Activated naive CD4-positive, alpha-beta T cell treated with anti-CD3 and anti-CD28 coated beads, Interleukin-2, amount 50 U/mL, for 72 hours (primary cell): ENCODE results near the gene WDR45B. TPM values are rescaled to one million over a fixed set of nuclear protein-coding genes. Genes with fewer than 3 reads are reported as not detected.

Source experiments
- ATAC-seq, 2 donors: fragments of 150-1000 bp; cut with Tn5 transposase; 2 replicates each; pipeline ENCODE4 v1.10.0; 2021; ENCODE audit warnings: mild to moderate bottlenecking in 2 of 2, moderate library complexity in 2 of 2
- DNase-seq, 2 donors: peaks; one replicate each; pipeline ENCODE4 v3.0.0; 2021 to 2022; ENCODE audit warnings: low spot score in 2 of 2
- H3K27ac Mint-ChIP-seq, 2 donors: one replicate each; pipeline ENCODE4 v1.8.0; 2022; ENCODE audit warnings: mild to moderate bottlenecking in 2 of 2, mixed read lengths in 2 of 2
- H3K36me3 Mint-ChIP-seq, 2 donors: one replicate each; pipeline ENCODE4 v1.8.0; 2022; ENCODE audit warnings: mixed read lengths in 2 of 2
- H3K9me3 Mint-ChIP-seq, 2 donors: one replicate each; pipeline ENCODE4 v1.8.0; 2022; ENCODE audit warnings: mixed read lengths in 2 of 2
- total RNA-seq, 2 donors: library from RNA; stranded (reverse); gene quantifications; one replicate each; pipeline ENCODE4 v1.2.3, GENCODE V29; 2022

The WDR45B gene
- total RNA-seq, 2 donors from 2014 or later = 33.9 to 89.9 TPM

DNA sequence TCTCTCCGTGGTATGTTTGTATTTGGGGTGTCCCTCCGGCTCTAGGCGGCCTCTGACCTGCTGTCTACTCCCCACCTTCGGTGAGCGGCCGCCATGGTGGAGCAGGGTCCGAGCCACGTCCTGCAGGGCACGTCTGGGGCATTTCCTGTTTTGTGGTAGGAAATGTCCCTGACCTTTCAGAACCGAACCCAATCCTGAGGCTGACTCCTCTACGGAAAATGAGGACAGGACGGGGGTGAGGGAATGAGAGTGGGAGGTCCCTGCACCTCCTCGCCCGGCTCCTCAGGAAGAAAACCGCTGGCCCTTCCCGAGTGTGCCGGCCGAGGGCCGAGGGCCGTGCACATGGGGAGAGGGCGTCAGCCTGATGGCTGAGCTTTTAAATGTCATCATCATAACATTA, 45.8 kb downstream of the WDR45B start:
- no peak for DNase-seq
- no peaks in the 10 kb centered on the region for H3K9me3 Mint-ChIP-seq
- peaks cover 0 to 40% of the 10 kb centered on the region in 2 donors for H3K36me3 Mint-ChIP-seq
- H3K27ac Mint-ChIP-seq = peak overlapping the region in 1 of 2 donors; percentile 79
- ATAC-seq = no peak

GRCh38 chr17:82601447-82602000, 46.7 kb downstream of the WDR45B start:
- DNase-seq = no peak
- no peak for ATAC-seq
- no peaks in the 10 kb centered on the region for H3K9me3 Mint-ChIP-seq
- H3K27ac Mint-ChIP-seq = peak overlapping the region in 1 of 2 donors; percentile 55
- peaks cover 0 to 39% of the 10 kb centered on the region in 2 donors for H3K36me3 Mint-ChIP-seq

DNA sequence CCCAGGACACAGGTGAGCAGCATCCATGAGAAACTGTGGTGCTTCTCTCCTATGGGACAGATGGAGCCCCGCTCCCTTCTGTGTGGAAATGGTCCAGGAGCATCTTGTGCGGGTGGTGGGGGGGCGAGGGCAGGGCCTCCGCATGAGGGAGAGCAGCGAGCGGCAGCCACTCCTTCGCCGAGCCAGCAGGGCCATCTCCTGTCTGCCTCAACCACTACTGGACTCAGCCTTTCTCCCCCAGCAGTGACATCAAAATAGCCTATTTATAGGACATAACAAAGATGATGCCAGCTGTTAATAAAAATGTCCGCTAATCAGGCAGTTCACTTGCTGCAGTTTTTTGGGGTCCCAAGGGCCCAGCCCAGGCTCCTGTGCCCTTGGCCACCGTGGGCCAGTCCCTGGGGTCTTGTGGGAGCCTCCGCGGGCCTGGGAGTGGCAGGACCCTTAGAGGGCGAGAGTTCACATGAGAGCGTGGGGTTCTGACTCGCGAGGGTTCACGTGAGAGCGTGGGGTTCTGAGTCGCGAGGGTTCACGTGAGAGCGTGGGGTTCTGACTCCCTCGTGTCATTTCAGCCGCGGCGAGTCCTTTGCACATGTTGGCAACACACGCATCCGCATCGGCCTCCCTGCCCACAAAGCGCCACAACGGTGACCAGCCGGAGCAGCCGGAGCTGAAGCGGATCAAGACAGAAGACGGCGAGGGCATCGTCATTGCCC, 47.4 kb downstream of the WDR45B start:
- ATAC-seq (no peak), DNase-seq (no peak)
- peaks cover 0 to 36% of the 10 kb centered on the region in 2 donors for H3K36me3 Mint-ChIP-seq
- peak overlapping the region in 1 of 2 donors; percentile 55 for H3K27ac Mint-ChIP-seq
- no peaks in the 10 kb centered on the region for H3K9me3 Mint-ChIP-seq

- ATAC-seq (peak in 1 of 2 donors; percentile 8), DNase-seq (no peak)
- H3K27ac Mint-ChIP-seq = peak overlapping the region in 1 of 2 donors; percentile 44
- H3K9me3 Mint-ChIP-seq = no peaks in the 10 kb centered on the region
- H3K36me3 Mint-ChIP-seq = peaks cover 0 to 35% of the 10 kb centered on the region in 2 donors
These were observed 48.3 kb downstream of the WDR45B start for GRCh38 chr17:82599674-82600661.

DNA sequence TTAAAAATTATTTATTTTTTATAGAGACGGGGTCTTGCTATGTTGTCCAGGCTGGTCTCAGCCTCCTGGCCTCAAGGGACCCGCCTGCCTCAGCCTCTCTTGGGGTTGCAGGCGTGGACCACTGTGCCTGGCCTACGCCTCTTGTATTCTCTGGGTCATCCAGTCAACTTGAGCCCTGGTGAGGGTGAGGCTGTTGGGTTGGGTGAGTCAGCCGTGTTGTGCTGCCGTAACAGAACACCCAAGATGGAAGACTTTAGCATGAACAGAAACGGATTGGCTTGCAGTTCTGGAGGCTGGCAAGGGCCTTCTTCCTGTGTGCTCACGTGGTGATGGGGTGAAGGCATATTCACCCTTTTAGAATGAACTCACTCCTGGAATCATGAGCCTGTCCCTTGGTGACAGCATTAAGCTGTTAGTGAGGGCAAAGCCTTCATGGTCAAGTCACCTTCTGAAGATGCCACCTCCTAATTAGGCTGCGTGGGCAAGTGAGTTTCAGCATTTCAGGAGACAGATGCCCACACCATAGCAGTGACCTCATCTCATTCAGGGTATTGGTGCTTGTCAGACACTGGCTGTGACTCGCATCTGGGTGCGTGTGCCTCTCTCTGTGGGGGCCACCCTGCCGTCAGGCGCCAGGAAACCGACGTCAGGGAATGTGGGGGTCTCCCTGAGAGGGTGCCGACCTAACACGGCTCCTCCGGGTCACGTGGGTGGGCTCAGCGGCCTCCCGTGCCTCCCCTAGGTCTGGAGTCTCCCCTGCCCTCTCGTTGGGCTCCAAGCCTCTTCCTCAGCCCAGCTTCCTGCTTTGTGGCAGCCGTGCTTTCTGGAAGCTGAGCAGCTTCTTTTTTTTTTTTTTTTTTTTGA, 49.8 kb downstream of the WDR45B start:
- ATAC-seq = peak in 1 of 2 donors; percentile 41
- H3K36me3 Mint-ChIP-seq = peaks cover 2 to 20% of the 10 kb centered on the region in 2 donors
- no peak for DNase-seq
- peak overlapping the region in 1 of 2 donors; percentile 73 for H3K27ac Mint-ChIP-seq
- H3K9me3 Mint-ChIP-seq = no peaks in the 10 kb centered on the region

DNA sequence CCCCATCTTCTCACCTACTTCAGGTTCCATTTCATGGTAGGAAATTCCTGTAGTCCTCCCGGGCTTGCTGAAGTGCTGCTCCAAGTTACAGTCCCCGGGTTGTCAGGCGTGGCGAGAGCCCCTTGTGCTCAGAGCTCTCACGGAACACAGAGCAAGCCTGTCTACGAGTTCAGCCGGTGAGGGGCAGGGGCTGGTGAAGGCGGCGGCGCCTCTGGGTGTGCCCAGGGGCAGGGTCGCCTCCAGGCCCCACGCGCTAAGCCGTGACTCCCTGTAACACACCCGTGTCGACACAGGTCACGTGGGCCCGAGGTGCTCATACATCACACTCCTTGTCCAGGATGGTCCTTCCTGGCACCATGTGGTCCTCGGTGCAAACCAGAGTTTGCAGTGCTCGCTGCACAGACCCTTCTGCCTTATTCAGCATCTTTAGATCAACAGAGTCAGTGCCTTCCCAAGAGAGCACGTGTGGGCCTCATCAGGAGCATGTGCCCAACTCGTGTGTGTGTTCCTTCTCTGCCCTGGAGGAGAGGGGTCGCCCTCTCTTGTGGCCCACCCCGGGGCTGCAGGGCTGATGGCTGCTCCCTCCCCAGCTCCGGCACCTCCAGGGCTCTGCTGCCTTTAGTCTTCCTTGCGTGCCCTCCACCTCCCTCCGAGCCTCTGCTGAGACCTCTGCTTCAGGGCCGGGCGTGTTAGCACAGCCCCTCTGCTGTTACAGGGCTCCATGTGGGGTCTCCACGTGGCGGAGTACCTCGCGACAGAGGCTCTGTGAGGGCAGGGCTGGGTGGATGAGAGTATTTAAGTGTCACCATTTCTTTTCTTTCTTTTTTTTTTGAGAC, 51.2 kb downstream of the WDR45B start:
- H3K9me3 Mint-ChIP-seq = no peaks in the 10 kb centered on the region
- DNase-seq (no peak), ATAC-seq (no peak)
- H3K27ac Mint-ChIP-seq = no peak overlapping the region
- H3K36me3 Mint-ChIP-seq = peaks cover 5 to 7% of the 10 kb centered on the region in 2 donors

- H3K9me3 Mint-ChIP-seq = no peaks in the 10 kb centered on the region
- peak overlapping the region in 1 of 2 donors; percentile 84 for H3K27ac Mint-ChIP-seq
- peaks cover 5% of the 10 kb centered on the region in 2 donors for H3K36me3 Mint-ChIP-seq
- ATAC-seq (no peak), DNase-seq (no peak)
These were observed 51.9 kb downstream of the WDR45B start for GRCh38 chr17:82596296-82596695.

GRCh38 chr17:82595893-82596292, 52.4 kb downstream of the WDR45B start:
- no peak for ATAC-seq
- Mint-ChIP-seq H3K27ac (peak overlapping the region in 1 of 2 donors; percentile 84), H3K9me3 (no peaks in the 10 kb centered on the region), H3K36me3 (peaks cover under 1 to 5% of the 10 kb centered on the region in 2 donors)
- DNase-seq = no peak

DNA sequence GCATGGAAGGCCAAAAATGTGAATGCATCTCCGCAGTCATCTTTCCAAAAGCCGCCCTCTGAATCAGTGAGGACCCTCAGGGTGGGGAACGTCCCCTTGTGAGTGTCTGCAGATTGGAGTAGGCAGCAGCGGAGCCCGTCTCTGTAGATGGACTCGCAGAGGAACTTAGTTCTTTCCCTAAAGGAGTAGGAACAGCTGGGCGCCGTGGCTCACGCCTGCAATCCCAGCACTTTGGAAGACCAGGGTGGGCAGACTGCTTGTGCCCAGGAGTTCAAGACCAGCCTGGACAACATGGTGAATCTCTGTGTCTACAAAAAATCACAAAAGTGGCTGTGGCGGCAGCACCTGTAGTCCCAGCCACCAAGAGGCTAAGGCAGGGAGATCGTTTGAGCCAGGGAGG, 53.7 kb downstream of the WDR45B start:
- Mint-ChIP-seq H3K27ac (peak overlapping the region; percentile 84 to 89), H3K9me3 (no peaks in the 10 kb centered on the region), H3K36me3 (peaks cover 0 to 5% of the 10 kb centered on the region in 2 donors)
- ATAC-seq (no peak), DNase-seq (no peak)

DNA sequence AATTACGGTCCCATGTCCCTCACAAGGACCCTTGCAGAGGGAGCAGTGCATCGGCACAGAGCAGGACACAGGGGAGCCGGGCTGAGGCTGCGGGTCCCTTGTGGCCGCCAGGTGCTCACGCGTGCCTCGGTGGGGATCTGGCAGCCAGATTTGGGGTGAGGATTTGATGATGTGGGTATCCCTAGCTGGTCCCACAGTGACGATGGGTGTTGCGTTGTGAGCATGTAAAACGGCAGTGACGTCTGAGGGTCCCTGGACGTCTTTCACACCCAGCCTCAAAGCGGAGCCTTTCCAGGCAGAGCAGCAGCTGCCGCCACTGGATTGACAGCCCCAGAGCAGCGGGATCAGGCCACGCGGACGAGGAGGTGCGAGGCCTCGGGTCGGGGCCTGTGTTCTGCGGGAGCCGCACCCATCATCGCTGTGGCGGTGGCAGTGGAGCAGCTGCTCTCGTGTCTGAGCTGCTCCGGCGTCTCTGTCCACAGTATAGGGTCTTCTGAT, 54.6 kb downstream of the WDR45B start:
- H3K27ac Mint-ChIP-seq = peak overlapping the region; percentile 84 to 95
- peak in 1 of 2 donors; percentile 4 for ATAC-seq
- H3K9me3 Mint-ChIP-seq = no peaks in the 10 kb centered on the region
- peaks cover 0 to 5% of the 10 kb centered on the region in 2 donors for H3K36me3 Mint-ChIP-seq
- DNase-seq = no peak

DNA sequence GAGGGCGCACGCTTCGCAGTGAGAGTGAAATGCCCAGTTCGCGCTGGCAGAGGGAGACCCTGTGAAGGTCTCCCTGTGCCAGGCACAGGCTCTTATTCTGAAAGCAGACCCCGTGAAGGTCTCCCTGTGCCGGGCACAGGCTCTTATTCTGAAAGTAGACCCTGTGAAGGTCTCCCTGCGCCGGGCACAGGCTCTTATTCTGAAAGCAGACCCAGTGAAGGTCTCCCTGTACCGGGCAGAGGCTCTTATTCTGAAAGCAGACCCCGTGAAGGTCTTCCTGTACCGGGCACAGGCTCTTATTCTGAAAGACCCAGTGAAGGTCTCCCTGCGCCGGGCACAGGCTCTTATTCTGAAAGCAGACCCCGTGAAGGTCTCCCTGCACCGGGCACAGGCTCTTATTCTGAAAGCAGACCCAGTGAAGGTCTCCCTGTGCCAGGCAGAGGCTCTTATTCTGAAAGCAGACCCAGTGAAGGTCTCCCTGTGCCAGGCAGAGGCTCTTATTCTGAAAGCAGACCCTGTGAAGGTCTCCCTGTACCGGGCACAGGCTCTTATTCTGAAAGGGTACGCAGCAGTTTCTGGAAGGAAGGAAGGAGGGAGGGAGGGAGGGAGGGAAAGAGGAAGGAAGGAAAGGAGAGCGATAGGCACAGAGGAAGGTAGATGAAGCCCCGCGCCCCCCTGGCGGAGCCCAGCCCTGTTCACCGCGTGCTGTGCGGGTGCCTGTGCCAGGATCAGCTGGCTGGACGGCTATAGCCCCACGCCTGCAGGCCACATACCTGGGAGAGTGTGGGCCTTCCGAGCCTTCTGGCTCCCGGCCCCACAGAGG, 55.3 kb downstream of the WDR45B start:
- peak; percentile 49 to 72 for DNase-seq

GRCh38 chr17:82592289-82592766, 55.9 kb downstream of the WDR45B start:
- ATAC-seq (no peak), DNase-seq (no peak)
- H3K36me3 Mint-ChIP-seq = peaks cover 2 to 5% of the 10 kb centered on the region in 2 donors
- H3K9me3 Mint-ChIP-seq = no peaks in the 10 kb centered on the region
- H3K27ac Mint-ChIP-seq = peak overlapping the region; percentile 84 to 95

More for the DNA sequence above, 55.3 kb downstream of the WDR45B start:
- peak overlapping the region; percentile 84 to 95 for H3K27ac Mint-ChIP-seq
- peak; percentile 43 to 52 for ATAC-seq
- no peaks in the 10 kb centered on the region for H3K9me3 Mint-ChIP-seq
- H3K36me3 Mint-ChIP-seq = peaks cover 0 to 5% of the 10 kb centered on the region in 2 donors

DNA sequence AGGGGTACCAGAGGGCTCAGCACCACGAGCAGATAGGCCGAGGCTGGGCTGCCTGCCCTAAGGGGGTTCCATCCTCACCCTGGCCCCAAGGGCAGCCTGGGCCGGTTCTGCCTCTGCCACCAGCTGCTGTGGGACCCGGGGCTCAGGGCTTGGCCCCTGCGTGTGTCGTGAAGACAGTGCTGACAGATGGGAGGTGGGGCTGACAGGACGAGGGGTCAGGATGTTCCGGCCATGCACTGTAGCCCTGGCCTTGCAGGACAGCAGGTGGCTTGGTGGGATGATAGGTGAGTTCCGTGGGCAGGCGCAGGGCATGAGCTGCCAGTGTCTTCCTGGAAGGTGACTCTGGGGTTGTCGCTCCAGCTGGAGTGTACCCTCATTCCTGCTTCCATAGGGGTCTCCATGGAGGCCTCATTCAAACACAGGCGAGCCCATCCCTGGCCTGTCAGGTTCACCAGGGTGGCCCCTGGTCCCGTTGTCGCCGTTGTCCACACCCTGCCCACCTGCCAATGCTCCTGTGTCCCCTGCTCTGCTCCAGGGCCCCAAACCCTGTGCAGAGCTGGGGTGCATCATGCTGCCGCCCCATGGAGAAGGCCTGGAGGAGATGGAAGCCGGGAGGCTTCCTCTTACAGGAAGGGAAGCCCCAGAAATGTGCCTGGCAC, 57.2 kb downstream of the WDR45B start:
- DNase-seq (no peak), ATAC-seq (no peak)
- H3K36me3 Mint-ChIP-seq = peaks cover 8 to 10% of the 10 kb centered on the region in 2 donors

DNA sequence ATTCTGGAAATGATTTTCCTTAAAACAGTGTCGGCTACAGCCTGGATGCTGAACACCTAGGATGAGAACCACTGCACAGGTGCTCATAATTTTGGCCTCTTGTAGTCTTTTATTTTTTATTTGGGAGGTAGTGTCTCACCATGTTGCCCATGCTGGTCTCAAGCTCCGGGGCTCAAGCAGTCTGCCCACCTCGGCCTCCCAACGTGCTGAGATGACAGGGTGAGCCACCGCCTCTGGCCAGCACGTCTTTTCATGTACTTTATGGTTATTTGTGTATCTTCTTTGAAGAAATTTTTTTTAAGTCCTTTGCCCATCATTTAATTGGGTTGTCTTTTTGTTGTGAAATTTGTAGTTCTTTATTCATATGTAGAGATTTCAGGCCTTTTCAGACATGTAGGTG, 58.0 kb downstream of the WDR45B start:
- ATAC-seq = no peak
- peaks cover 8 to 10% of the 10 kb centered on the region in 2 donors for H3K36me3 Mint-ChIP-seq

More for the DNA sequence above, 57.2 kb downstream of the WDR45B start:
- Mint-ChIP-seq H3K27ac (peak overlapping the region; percentile 84 to 95), H3K9me3 (no peaks in the 10 kb centered on the region)

More for the DNA sequence above, 58.0 kb downstream of the WDR45B start:
- no peaks in the 10 kb centered on the region for H3K9me3 Mint-ChIP-seq
- H3K27ac Mint-ChIP-seq = peak overlapping the region; percentile 77 to 84
- no peak for DNase-seq
